DMS153 treated with DMSO at 0.1 percent for 48 hours (cell line): ENCODE results near the gene FADS1.
A peak's percentile ranks its signal among the peaks of the same experiment; 100 is the strongest.

Experiments used
- DNase-seq: peaks from one replicate; lab custom pipeline; 2025; ENCODE audit not compliant: unreplicated experiment; lab: John Stamatoyannopoulos, UW

FADS1 gene

GRCh38 chr11:61797263-61797944, 19.4 kb downstream of the FADS1 start:
- DNase-seq, result peak; percentile 60

- no peak for DNase-seq
Measured at GRCh38 chr11:61795876-61796526, 20.8 kb downstream of the FADS1 start.

DNA sequence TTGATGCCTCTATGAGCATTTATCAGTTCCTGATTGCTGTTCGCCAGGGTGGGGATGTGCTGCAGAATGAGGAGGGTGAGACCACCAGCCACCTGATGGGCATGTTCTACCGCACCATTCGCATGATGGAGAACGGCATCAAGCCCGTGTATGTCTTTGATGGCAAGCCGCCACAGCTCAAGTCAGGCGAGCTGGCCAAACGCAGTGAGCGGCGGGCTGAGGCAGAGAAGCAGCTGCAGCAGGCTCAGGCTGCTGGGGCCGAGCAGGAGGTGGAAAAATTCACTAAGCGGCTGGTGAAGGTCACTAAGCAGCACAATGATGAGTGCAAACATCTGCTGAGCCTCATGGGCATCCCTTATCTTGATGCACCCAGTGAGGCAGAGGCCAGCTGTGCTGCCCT, 21.3 kb downstream of the FADS1 start:
- no peak for DNase-seq

DNA sequence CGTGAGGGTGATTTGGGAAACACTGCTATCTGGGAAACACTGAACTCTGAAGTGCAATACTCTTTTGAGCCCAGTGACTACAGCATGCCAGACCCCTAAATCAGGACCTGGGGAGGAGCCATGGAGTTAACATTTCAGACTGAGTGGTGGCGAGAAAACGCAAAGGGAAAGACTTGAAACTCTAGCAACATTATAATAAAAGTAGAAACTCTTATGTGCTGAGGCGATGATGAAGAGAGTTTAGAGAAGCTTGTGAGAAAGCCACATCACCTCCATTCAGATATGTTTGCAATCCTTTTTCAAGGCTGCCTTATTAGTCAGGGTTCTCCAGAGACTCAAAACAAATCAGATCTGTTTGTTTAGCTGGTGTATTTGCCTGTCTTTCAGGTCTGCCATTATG, 22.2 kb downstream of the FADS1 start:
- DNase-seq, result no peak

- DNase-seq, result no peak
Measured at GRCh38 chr11:61793829-61794204, 23.0 kb downstream of the FADS1 start.

GRCh38 chr11:61793083-61793828, 23.5 kb downstream of the FADS1 start:
- DNase-seq, result no peak

DNA sequence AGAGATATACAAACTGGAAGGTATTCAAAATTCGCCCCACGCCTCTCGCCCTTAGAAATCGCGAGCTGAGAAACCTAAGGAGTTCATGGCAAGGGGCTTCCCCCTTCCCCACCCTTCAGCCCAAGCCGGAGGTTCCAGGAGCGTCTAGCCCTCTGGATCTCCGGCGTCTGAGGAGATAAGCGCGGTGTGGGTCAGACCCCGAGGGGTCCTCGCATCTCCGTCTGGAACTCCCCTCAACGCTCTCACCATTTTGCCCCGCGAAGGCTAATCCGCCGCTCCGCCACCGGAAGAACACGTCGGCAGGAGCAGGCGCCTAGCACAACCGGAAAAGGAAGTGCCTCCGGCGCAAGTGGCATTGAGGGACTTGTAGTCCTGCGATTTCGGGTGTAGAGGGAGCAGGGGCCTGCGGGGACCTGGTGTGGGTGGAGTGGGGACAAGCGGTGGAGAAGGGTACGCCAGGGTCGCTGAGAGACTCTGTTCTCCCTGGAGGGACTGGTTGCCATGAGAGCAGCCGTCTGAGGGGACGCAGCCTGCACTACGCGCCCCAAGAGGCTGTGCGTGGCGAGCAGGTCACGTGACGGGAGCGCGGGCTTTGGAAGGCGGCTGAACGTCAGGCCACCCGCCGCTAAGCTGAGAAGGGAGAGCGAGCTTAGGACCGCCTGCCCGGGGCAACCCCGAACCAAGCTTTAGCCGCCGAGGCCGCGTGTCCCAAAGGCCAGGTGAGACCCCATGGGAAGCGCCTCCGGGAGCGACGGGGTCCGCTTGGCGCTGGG, 24.3 kb downstream of the FADS1 start, which contains the start of the genes FEN1 and TMEM258:
TSS of gene FEN1 (plus strand) at position 602 of the 773 bp plus-strand sequence. CDS start 2,451 bp downstream, outside the sequence.
TSS of gene TMEM258 (minus strand) at position 290 of the 773 bp plus-strand sequence. CDS start at position 249, 41 bp downstream.
- peak; percentile 95 for DNase-seq

- DNase-seq, result no peak
Measured at GRCh38 chr11:61791737-61792309, 25.0 kb downstream of the FADS1 start.

DNA sequence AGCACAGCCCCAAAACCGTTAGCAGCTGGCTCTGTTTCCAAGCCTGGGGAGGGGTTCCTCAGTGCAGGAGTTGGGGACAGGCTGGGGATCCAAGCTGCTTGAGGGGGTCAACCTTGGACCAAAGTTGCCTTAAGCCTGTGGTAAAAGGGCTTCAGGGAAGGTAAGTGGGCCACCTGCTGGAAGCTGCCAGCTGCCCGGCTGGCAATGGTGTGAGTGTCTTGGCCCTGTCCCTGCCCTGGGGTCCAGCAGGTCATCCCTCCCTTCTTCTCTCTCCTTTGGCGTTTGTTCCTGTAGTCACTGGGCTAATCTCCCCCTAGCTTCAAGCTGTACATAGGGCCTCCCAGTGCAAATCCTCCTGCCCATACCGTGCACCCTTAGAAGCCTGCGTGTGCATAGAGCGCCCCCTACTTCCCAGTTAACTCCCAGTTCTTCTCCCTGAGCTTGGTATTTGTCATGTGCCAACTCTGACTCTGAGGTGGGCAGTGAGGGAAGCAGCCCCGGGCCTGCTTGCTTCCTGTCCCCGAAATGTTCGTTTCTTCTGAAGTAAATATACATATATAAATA, 28.8 kb downstream of the FADS1 start:
- no peak for DNase-seq

DNA sequence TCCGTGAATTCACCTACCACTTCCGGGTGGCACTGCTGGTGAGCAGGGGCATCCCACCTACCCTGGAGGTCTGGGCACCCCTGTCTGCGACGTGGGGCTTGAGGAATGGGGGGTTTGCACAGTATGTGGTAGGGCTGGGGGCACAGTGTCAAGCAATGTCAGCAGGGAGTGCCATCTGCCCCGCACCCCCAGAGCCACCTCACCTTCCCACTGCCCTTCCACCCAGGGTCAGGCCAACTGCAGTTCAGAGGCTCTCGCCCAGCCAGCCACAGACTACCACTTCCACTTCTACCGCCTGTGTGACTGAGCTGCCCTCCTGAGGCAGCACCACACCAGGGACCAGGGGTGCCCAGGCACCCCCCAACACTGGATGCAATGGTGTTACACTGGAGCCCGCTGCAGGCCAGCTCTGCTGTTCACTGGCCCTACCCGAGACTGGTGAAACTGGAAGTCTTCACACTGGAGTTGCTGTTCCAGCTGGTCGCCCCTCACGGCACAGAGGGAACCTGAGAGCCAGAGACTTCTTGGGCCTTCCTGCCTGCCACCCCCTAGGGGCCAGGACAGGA, 30.9 kb downstream of the FADS1 start:
- no peak for DNase-seq

- DNase-seq, result no peak
Measured at GRCh38 chr11:61784506-61784805, 32.3 kb downstream of the FADS1 start.

- DNase-seq, result no peak
Measured at GRCh38 chr11:61783717-61784505, 32.9 kb downstream of the FADS1 start.

DNA sequence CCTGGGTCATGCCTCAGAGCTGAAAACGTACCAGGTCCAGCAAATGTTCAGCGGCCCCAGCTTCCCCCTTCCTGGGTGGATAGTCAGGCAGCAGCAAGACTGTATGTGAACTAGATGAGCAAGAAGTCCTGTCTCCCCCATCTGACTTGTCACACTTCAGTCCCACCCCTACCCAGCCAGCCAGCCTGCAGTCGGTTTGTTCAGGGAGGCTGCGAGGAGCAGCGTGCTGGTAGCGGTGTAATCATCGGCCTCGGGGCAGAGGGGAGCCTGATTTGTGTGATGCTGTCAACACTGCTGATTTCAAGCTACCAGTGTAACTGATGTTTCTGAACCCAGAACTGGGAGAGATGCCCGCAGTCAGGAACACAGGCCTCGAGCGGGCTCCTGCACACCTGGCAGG, 34.0 kb downstream of the FADS1 start:
- no peak for DNase-seq

DNA sequence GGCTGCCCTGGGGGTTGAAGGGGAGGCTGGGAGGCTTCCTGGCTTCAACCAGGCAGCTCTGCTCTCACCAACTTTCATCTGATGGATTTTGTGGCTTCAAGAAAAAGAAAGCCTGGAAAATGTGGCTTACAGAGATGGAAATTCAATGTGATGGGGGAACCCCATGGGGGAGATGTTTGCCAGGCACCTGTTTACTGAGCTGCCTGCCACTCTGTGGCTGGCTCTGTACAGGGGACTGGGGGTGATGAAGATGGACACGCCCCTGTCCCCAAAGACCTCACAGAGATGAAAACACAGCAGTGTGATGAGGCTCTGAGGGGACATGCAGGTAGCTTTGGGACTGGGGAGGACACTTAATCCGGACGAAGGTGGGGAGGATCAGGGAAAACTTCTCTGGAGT, 34.5 kb downstream of the FADS1 start:
- no peak for DNase-seq

- no peak for DNase-seq
Measured at GRCh38 chr11:61781585-61781984, 35.2 kb downstream of the FADS1 start.

DNA sequence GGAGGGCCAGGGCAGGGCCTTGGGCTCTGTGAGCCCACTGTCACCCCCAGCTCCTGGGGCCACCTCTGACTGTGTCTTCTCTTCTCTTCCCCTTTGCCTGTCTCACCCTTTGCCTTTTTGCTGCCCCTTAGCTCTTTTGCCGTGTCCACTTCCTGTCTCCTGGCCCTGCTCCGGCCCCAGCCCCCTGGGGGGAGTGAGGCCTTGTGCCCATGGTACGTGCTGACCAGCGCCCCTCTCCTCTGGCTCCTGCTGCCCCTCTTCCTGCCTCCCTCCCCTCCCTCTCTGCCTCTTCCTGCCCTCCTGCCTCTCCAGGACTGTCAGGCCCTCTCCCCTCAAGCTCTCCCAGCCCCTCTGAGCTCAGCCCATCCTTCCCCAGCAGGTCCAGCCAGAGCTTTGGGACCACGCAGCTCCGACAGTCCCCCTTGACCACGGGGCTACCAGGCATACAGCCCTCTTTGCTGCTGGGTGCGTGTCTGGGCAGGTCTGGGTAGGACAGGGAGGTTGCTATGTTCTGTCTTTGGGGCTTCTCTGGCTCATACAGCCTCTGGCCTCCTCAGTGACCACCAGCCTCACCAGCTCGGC, 36.1 kb downstream of the FADS1 start:
- no peak for DNase-seq

DNA sequence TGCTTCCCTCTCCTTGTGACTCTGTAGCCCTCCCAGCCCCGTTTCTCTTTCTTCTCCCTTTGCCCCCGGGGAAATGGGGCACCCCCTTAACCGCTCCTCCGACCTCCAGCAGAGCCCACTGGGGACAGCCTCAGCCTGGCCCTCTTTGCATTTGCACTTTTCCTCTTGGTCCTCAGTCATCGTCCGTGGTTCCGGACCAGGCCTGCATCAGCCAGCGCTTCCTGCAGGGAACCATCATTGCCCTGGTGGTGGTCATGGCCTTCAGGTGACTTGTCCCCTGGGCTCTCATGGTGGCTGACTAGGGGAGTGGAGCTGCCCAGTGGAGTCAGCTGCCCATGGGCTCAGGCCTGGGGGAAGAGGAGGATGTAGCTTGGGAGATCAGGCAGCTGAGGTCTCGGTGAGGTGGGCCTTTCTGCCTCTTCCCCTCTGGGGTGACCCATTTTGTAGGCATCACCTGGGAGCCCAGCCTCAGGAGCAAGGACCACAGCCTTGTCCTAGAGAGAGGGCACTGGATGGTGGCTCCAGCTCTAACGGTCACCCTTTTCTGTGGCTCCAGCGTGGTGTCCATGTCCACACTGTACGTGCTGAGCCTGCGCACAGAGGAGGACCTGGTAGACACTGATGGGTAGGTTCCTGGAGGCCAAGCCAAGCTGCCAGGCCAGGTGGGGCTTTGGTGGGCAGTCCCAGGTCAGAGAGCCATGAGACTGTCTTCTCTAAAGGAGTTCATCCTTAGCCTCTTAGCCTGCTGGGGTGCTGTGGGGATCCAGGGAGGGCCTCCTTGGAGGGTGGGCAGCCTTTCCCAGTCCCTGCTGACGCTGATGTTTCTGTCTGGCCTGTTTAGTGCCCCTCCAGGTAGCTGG, 36.9 kb downstream of the FADS1 start:
- DNase-seq, result no peak

DNA sequence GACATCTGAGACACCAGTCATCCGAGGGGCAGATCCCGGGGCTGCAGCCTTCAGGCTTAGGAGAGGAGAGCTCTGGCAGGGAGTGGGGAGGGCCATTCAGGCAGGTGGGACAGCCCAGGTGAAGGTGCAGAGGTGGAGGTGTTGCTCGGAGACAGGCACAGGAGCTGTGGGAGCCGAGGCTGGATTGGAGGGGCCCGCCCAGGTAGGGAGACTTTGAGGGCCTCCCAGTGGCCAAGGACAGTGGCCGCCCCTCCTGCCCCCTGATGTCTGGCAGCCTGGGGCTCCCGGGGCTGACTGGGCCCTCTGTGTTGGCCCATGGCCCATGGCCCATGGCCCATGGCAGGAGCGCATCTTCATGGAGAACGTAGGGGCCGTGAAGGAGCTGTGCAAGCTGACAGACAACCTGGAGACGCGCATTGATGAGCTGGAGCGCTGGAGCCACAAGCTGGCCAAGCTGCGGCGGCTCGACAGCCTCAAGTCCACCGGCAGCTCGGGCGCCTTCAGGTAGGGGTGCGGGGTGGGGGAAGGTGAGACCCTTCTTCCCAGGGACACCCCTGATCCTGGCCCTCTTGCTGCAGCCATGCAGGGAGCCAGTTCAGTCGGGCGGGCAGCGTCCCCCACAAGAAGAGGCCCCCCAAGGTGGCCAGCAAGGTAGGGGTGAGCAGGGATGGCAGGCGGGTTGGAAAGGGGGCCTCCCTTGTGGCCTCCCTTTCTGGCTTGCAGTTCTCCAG, 37.7 kb downstream of the FADS1 start:
- DNase-seq, result no peak
